RWPE1 (cell line): ENCODE measurements around the gene FBXO41.

Experiments used
- CTCF ChIA-PET: fragments of 350-600 bp; sonication (Branson Sonifier 250); formaldehyde crosslinking; extraction: SDS; loops from one replicate; lab custom pipeline; 2021; lab: Yijun Ruan, JAX
- POLR2A ChIA-PET: fragments of 400-600 bp; formaldehyde crosslinking; extraction: SDS; loops from one replicate; lab custom pipeline; 2020; ENCODE audit warnings: antibody characterized with exemption; ENCODE audit not compliant: low non-redundant PET; lab: Yijun Ruan, JAX
- DNase-seq: peaks from one replicate; pipeline ENCODE4 v3.0.0; 2012; ENCODE audit warnings: low spot score
- H3K27ac ChIP-seq: fragments of 450-650 bp; 2 replicates; pipeline ENCODE4 v1.5.1; 2017
- TF ChIP-seq, protein P1 (sequence below): fragments of 450-650 bp; conservative IDR thresholded peaks from 2 replicates; pipeline ENCODE4 v1.5.1; 2017; ENCODE audit warnings: low read depth, mild to moderate bottlenecking

FBXO41 gene

DNA sequence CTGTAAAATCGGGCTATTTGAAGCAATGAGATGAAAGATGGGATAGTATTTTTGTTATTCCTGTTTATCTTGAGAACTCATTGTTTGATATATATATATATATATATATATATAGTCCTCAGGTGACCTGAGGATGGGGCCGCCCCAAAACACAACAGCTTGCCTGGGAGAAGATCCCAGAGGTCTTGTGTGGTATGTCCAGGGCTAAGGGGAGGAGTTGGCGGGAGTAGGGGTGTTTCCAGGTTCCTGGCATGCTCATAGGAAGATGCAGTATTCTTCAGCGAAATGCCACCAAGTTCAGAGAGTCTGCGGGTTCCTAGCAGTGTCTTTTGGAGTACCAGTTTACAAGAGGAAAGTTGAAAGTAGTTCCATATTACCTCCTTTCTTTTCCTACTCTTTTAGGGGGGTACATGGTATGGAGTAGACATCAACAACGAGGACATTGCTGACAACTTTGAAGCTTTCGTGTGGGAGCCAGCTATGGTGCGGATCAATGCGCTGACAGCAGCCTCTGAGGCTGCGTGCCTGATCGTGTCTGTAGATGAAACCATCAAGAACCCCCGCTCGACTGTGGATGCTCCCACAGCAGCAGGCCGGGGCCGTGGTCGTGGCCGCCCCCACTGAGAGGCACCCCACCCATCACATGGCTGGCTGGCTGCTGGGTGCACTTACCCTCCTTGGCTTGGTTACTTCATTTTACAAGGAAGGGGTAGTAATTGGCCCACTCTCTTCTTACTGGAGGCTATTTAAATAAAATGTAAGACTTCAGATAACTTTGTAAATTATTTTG is 31.8 kb downstream of the FBXO41 start:
- TF ChIP-seq, protein P1, sequence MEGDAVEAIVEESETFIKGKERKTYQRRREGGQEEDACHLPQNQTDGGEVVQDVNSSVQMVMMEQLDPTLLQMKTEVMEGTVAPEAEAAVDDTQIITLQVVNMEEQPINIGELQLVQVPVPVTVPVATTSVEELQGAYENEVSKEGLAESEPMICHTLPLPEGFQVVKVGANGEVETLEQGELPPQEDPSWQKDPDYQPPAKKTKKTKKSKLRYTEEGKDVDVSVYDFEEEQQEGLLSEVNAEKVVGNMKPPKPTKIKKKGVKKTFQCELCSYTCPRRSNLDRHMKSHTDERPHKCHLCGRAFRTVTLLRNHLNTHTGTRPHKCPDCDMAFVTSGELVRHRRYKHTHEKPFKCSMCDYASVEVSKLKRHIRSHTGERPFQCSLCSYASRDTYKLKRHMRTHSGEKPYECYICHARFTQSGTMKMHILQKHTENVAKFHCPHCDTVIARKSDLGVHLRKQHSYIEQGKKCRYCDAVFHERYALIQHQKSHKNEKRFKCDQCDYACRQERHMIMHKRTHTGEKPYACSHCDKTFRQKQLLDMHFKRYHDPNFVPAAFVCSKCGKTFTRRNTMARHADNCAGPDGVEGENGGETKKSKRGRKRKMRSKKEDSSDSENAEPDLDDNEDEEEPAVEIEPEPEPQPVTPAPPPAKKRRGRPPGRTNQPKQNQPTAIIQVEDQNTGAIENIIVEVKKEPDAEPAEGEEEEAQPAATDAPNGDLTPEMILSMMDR, result no peak
- no peak overlapping the region for H3K27ac ChIP-seq
- POLR2A ChIA-PET, result no interaction called here
- no peak for DNase-seq
- CTCF ChIA-PET, result no interaction called here

DNA sequence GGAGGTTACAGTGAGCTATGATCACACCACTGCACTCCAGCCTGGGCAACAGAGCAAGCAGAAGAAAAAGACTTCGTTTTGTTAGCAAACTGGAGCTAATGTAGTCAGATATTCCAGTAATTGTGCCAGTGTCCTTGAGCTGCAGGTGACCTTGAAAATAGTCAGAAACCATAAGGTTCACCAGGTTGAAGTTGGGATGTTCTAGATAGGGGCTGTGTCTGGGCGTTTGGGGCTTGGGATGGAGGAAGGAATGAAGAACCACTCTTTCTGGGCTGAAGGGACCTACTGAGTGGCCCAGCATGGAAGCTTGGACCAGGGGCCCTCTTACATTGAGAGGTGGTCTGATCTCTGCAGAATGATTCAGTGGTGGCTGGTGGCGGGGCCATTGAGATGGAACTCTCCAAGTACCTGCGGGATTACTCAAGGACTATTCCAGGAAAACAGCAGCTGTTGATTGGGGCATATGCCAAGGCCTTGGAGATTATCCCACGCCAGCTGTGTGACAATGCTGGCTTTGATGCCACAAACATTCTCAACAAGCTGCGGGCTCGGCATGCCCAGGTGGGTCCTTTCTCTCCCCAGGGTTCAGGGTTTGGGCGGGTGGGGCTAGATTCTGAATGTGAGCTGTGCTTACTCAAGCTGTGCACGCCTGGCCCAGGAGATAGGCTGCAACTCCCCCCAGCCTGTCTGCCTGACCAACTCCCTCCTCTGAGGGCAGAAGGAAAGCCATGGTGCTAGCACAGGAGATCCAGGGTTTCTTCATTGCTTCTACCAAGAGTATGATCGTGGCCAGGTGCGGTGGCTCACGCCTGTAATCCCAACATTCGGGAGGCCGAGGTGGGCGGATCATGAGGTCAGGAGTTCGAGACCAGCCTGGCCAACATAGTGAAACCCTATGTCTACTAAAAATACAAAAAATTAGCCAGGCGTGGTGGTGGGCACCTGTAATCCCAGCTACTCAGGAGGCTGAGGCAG is 33.1 kb downstream of the FBXO41 start:
- no peak for DNase-seq
- CTCF ChIA-PET, result interaction anchor here (1.0 kb wide), 1 partner anchor 9 kb away, joined by 3 read pairs; no protein-coding TSS in a partner anchor

DNA sequence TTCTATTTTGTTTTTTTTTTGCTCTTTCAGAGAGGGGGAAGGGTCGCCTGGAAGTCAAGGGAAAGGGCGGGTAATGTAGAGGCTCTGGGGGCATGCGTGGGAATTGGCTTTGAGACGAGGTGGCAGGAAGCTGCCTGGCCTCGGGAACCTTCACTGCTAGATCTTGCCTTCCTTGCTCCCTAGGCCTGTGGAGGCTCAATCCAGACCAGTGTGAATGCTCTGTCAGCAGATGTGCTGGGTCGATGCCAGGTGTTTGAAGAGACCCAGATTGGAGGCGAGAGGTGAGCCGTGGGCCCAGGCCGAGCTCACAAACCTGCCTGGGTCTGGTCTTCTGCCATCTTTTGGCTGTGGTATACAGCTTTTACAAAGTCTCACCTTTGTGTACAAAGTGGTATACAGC is 34.6 kb downstream of the FBXO41 start:
- no peak overlapping the region for H3K27ac ChIP-seq
- POLR2A ChIA-PET, result no interaction called here
- CTCF ChIA-PET, result interaction anchor here (1.0 kb wide), 1 partner anchor 11 kb away, joined by 3 read pairs; no protein-coding TSS in a partner anchor
- DNase-seq, result no peak
- TF ChIP-seq, protein P1, result no peak

More for the DNA sequence above, 33.1 kb downstream of the FBXO41 start:
- no peak overlapping the region for H3K27ac ChIP-seq
- TF ChIP-seq, protein P1, result no peak
- POLR2A ChIA-PET, result no interaction called here

DNA sequence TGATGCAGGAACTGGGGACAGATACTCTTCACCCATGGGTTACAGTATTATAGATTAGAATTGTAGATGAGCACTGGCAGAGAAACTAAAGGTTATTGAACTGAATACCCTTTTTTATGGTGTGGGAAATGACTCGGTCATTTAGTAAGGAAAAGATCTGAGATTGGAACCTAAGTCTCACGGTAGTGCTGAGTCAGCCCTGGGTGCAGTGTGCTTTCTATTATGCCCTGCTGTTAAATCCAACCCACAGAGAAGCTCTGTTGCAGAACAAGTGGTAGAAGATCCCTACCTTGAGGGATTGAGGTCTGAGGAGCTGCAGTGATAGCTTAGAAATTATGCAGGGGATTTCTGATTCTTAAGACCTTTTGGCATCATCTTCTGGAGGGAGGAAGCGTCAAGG is 37.4 kb downstream of the FBXO41 start:
- POLR2A ChIA-PET, result no interaction called here
- TF ChIP-seq, protein P1, result no peak
- DNase-seq, result no peak
- CTCF ChIA-PET, result interaction anchor here (0.6 to 1.5 kb wide), 2 partner anchors 11 to 28 kb away, joined by 3 to 4 read pairs; no protein-coding TSS in a partner anchor
- no peak overlapping the region for H3K27ac ChIP-seq

DNA sequence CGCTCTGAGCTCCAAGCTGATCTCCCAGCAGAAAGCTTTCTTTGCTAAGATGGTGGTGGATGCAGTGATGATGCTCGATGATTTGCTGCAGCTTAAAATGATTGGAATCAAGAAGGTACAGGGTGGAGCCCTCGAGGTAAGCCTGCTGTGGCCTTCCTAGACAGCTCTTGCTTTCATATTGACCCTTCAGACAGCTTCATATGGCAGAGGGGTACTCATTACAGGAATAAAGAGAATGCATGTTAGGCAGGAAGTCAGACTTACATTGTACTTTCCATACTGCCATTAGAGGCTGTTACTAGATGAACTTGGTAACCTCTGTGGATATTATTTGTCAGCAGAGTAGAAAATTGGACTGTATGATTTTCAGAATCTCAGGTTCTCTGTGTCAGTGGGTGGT is 39.7 kb downstream of the FBXO41 start:
- TF ChIP-seq, protein P1, result no peak
- no peak for DNase-seq
- H3K27ac ChIP-seq, result peak overlapping the region; percentile 68
- ChIA-PET POLR2A (interaction anchor here (1.8 kb wide), 1 partner anchor 11 kb away, joined by 12 read pairs; the partner anchor contains the start of genes CCT7 and PRADC1), CTCF (interaction anchor here (0.7 to 1.2 kb wide), 3 partner anchors 22 to 47 kb away, joined by 3 read pairs; no protein-coding TSS in a partner anchor)
